A673 (cell line): ENCODE results near the gene PLCG2.

Experiments used
- EZH2 ChIP-seq: fragments of 200-600 bp; sonication (generic); IDR thresholded peaks from 2 replicates; pipeline ENCODE4 v1.6.1; 2017; ENCODE audit warnings: borderline replicate concordance, low read depth, mild to moderate bottlenecking, mixed read lengths, antibody characterized with exemption, low read length; ENCODE audit not compliant: poor library complexity, severe bottlenecking
- TF ChIP-seq, protein P1 (sequence below): fragments of 300-800, 200-600 bp; sonication (generic); conservative IDR thresholded peaks from 2 replicates; pipeline ENCODE4 v1.5.1; 2017; ENCODE audit warnings: low read depth, mild to moderate bottlenecking, antibody characterized with exemption, low read length, moderate library complexity, mixed read lengths

DNA sequence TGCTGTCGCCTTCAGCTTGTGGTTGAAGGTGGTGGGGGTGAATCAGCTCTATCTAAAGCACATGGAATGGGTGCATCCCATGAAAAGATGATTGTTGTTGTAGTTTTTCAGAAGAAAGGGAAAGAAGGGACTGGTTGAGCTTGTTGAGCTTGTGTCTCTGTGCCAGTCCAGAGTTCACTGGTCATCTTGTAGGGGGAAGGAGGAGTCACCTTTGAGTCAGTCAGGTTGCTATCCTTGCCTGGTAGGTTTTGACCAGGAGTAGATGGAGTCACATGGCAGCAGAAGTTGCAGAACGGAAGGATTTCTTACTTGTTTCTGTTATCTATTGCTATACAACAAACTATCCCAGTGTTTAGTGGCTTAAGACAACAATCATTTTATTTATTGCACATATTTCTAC is 73.3 kb downstream of the PLCG2 start:
- TF ChIP-seq, protein P1, sequence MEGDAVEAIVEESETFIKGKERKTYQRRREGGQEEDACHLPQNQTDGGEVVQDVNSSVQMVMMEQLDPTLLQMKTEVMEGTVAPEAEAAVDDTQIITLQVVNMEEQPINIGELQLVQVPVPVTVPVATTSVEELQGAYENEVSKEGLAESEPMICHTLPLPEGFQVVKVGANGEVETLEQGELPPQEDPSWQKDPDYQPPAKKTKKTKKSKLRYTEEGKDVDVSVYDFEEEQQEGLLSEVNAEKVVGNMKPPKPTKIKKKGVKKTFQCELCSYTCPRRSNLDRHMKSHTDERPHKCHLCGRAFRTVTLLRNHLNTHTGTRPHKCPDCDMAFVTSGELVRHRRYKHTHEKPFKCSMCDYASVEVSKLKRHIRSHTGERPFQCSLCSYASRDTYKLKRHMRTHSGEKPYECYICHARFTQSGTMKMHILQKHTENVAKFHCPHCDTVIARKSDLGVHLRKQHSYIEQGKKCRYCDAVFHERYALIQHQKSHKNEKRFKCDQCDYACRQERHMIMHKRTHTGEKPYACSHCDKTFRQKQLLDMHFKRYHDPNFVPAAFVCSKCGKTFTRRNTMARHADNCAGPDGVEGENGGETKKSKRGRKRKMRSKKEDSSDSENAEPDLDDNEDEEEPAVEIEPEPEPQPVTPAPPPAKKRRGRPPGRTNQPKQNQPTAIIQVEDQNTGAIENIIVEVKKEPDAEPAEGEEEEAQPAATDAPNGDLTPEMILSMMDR = no peak
- TF ChIP-seq EZH2 = no peak
